SU-DHL-6 (cell line): ENCODE results near the gene ITGB5.
"Not testable (repeated sequence)": the region's sequence is repeated elsewhere in the genome, so short reads cannot be mapped to it uniquely, and the experiment has no call there.

Source experiments
- H2AFZ ChIP-seq: fragments of 200-600 bp; sonication (generic); 2 replicates; pipeline ENCODE4 v1.6.1; 2014; ENCODE audit warnings: low read depth, mild to moderate bottlenecking, moderate library complexity, mixed read lengths, antibody characterized with exemption, low read length; ENCODE audit not compliant: severe bottlenecking
- H3F3A ChIP-seq: fragments of 200-600 bp; shearing (Covaris generic); 2 replicates; pipeline ENCODE4 v1.6.0; 2016; ENCODE audit warnings: antibody characterized with exemption, mild to moderate bottlenecking; ENCODE audit not compliant: insufficient read depth
- H3K27ac ChIP-seq: fragments of 200-600 bp; sonication (generic); 2 replicates; pipeline ENCODE4 v1.5.1; 2016; ENCODE audit warnings: low read depth, mild to moderate bottlenecking, low read length, moderate library complexity, mixed read lengths
- H3K27me3 ChIP-seq: fragments of 200-600 bp; sonication (generic), shearing (Covaris generic); 2 replicates; pipeline ENCODE4 v1.6.0; 2014; ENCODE audit warnings: mild to moderate bottlenecking, low read length
- H3K36me3 ChIP-seq: fragments of 200-600 bp; sonication (generic); 2 replicates; pipeline ENCODE4 v1.6.1; 2014; ENCODE audit warnings: mild to moderate bottlenecking, low read length, mixed read lengths
- H3K4me2 ChIP-seq: fragments of 300-600, 200-600 bp; shearing (Covaris generic), sonication (generic); 2 replicates; pipeline ENCODE4 v1.6.0; 2014; ENCODE audit warnings: low read length, low read depth, mild to moderate bottlenecking; ENCODE audit not compliant: poor library complexity, severe bottlenecking
- H3K4me3 ChIP-seq: fragments of 200-600 bp; sonication (generic); 2 replicates; pipeline ENCODE4 v1.5.1; 2014; ENCODE audit warnings: antibody characterized with exemption, low read length, mild to moderate bottlenecking, mixed read lengths; ENCODE audit not compliant: insufficient read depth, poor library complexity, severe bottlenecking
- H3K79me2 ChIP-seq: fragments of 200-600 bp; sonication (generic); 2 replicates; pipeline ENCODE4 v1.6.1; 2014; ENCODE audit warnings: mild to moderate bottlenecking, low read length, moderate library complexity; ENCODE audit not compliant: insufficient read depth
- H3K9ac ChIP-seq: fragments of 200-600 bp; sonication (generic); 2 replicates; pipeline ENCODE4 v1.7.0; 2014; ENCODE audit warnings: mild to moderate bottlenecking, low read length
- H3K9me2 ChIP-seq: fragments of 200-600 bp; sonication (generic); replicated peaks from 2 replicates; pipeline ENCODE4 v1.6.1; 2014; ENCODE audit warnings: low read length; ENCODE audit not compliant: insufficient read depth
- H3K9me3 ChIP-seq: fragments of 200-600 bp; sonication (generic); 2 replicates; pipeline ENCODE4 v1.6.1; 2014; ENCODE audit warnings: low read length, mixed read lengths; ENCODE audit not compliant: insufficient read depth
- H4K20me1 ChIP-seq: fragments of 200-600 bp; sonication (generic); 2 replicates; pipeline ENCODE4 v1.6.1; 2014; ENCODE audit warnings: low read depth, mild to moderate bottlenecking, antibody characterized with exemption, low read length, moderate library complexity, mixed read lengths
- EZH2phosphoT487 ChIP-seq: fragments of 200-600 bp; sonication (generic), shearing (Covaris generic); conservative IDR thresholded peaks from 2 replicates; pipeline ENCODE4 v1.6.1; 2018; ENCODE audit warnings: mild to moderate bottlenecking, antibody characterized with exemption, low read length, moderate library complexity, mixed read lengths
- TF ChIP-seq, protein P1 (sequence below): fragments of 200-600 bp; sonication (generic); IDR thresholded peaks from one replicate; pipeline ENCODE4 v1.5.1; 2017; ENCODE audit warnings: antibody characterized with exemption, mild to moderate bottlenecking, low read length, moderate library complexity; ENCODE audit not compliant: insufficient read depth, poor library complexity, severe bottlenecking

The ITGB5 gene

DNA sequence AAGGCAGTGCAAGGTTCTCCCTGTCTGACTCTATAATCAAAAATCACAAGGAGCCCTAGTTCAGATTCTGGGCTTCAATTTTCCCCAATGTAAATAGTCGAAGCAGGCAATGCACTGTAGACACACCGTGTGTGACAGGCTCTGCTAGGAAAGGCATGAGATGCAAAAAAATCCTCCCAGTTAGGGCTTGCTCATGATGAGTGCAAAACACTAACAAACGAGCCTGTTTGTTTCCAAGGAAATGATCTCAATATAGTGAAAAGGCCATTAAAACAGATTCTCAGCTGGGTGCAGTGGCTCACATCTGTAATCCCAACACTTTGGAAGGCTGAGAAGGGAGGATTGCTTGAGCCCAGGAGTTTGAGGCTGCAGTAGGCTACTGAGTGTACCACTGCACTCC is 101.2 kb downstream of the ITGB5 start:
- H3K27me3 ChIP-seq = no peaks in the 10 kb centered on the region
- H3K79me2 ChIP-seq = no peaks in the 10 kb centered on the region
- no peak overlapping the region for H3K9ac ChIP-seq
- H2AFZ ChIP-seq = no peak overlapping the region
- no peaks in the 10 kb centered on the region for H3K36me3 ChIP-seq
- H3K27ac ChIP-seq = no peak overlapping the region
- no peak overlapping the region for H3K4me2 ChIP-seq
- no peaks in the 10 kb centered on the region for H3K9me2 ChIP-seq
- H3F3A ChIP-seq = no peaks in the 10 kb centered on the region
- no peak overlapping the region for H3K4me3 ChIP-seq
- H3K9me3 ChIP-seq = no peaks in the 10 kb centered on the region
- no peaks in the 10 kb centered on the region for H4K20me1 ChIP-seq
- TF ChIP-seq, protein P1, sequence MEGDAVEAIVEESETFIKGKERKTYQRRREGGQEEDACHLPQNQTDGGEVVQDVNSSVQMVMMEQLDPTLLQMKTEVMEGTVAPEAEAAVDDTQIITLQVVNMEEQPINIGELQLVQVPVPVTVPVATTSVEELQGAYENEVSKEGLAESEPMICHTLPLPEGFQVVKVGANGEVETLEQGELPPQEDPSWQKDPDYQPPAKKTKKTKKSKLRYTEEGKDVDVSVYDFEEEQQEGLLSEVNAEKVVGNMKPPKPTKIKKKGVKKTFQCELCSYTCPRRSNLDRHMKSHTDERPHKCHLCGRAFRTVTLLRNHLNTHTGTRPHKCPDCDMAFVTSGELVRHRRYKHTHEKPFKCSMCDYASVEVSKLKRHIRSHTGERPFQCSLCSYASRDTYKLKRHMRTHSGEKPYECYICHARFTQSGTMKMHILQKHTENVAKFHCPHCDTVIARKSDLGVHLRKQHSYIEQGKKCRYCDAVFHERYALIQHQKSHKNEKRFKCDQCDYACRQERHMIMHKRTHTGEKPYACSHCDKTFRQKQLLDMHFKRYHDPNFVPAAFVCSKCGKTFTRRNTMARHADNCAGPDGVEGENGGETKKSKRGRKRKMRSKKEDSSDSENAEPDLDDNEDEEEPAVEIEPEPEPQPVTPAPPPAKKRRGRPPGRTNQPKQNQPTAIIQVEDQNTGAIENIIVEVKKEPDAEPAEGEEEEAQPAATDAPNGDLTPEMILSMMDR = no peak
- no peak for TF ChIP-seq EZH2phosphoT487

DNA sequence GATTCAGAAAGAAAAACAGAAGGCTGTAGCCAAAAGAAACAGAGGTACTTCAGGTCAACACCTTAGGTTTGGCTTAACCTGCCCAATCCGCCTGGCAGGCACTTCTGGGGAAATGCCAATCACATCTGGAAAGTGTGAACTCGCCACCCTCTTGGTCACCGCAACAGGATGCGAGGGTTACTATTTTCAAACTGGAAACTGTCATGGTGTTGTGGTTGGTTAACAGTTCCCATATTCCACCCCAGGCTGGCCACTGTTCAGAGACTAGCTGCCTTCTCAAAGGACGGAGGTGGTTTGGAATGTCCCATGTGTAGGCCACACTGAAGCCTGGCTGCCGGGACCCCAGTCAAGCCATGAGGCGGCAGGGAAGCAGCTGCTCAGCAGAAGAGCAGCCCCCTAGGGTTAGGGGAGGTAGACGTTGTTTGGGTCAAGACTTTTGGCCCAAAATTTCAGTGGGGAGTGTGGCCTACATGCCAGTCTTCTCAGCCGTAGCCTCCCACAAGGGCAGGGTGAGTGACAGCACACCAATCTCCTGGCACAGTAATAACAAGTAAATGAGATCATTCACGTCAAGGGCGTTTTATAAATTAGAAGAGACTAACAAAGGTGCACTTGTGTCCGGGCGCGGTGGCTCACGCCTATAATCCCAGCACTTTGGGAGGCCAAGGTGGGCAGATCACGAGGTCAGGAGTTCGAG is 102.3 kb downstream of the ITGB5 start:
- no peak overlapping the region for H3K4me2 ChIP-seq
- TF ChIP-seq, protein P1 = no peak
- TF ChIP-seq EZH2phosphoT487 = no peak
- H3K9ac ChIP-seq = no peak overlapping the region

DNA sequence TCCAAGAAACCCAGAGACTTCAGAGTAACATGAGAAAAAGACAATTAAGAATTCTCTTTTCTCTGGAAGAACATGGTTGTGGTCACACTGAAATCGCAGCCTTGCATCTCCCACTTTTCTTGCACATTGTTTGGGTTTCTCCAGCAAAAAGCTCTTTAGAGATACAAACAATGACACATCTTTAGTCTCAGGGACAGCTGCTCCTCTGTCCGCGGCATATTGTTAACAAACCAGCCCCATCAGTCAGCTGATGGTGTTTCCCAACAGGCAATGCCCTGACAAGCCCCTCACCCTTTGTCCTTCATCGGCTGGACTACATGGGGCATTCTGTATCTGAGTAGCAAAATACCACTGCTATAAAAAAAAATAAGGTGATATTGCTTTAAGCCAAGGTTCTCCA is 103.5 kb downstream of the ITGB5 start:
- no peaks in the 10 kb centered on the region for H3K9me3 ChIP-seq
- H2AFZ ChIP-seq = no peak overlapping the region
- H3K9me2 ChIP-seq = no peaks in the 10 kb centered on the region
- no peaks in the 10 kb centered on the region for H3K79me2 ChIP-seq
- no peaks in the 10 kb centered on the region for H3K36me3 ChIP-seq
- TF ChIP-seq EZH2phosphoT487 = no peak
- TF ChIP-seq, protein P1 = no peak
- H3K9ac ChIP-seq = no peak overlapping the region
- no peak overlapping the region for H3K4me2 ChIP-seq
- no peaks in the 10 kb centered on the region for H3F3A ChIP-seq
- H3K27me3 ChIP-seq = no peaks in the 10 kb centered on the region
- H3K27ac ChIP-seq = no peak overlapping the region
- H4K20me1 ChIP-seq = no peaks in the 10 kb centered on the region
- no peak overlapping the region for H3K4me3 ChIP-seq

More for the DNA sequence above, 102.3 kb downstream of the ITGB5 start:
- Histone ChIP-seq H4K20me1 (no peaks in the 10 kb centered on the region), H3K4me3 (no peak overlapping the region), H2AFZ (no peak overlapping the region), H3F3A (no peaks in the 10 kb centered on the region), H3K27ac (no peak overlapping the region), H3K9me3 (no peaks in the 10 kb centered on the region), H3K36me3 (no peaks in the 10 kb centered on the region), H3K9me2 (no peaks in the 10 kb centered on the region), H3K79me2 (no peaks in the 10 kb centered on the region), H3K27me3 (no peaks in the 10 kb centered on the region)

DNA sequence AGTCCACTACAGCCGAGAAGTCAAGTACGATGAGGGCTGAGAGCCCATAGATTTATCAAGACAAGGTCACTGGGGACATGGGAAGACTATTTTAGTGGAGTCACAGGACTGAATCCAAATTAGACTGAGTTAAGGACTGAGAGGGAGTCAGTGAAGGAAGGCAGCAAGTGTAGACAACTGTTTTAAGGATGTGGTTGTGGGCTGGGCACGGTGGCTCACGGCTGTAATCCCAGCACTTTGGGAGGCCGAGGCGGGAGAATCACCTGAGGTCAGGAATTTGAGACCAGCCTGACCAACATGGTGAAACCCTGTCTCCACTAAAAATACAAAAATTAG is 104.8 kb downstream of the ITGB5 start:
- H3K27me3 ChIP-seq, H3K27ac ChIP-seq, H3K79me2 ChIP-seq, H3K9ac ChIP-seq, H2AFZ ChIP-seq, H4K20me1 ChIP-seq, H3K36me3 ChIP-seq, H3F3A ChIP-seq, H3K9me2 ChIP-seq, H3K9me3 ChIP-seq, H3K4me3 ChIP-seq, H3K4me2 ChIP-seq: not testable (repeated sequence)
